Measurements from ENCODE around the gene SLC13A2. TPM values are rescaled to one million over a fixed set of nuclear protein-coding genes. Genes with fewer than 3 reads are reported as not detected.

SLC13A2 gene
- polyA plus RNA-seq, 3 donors from 2014 or later = not detected

- no peak for DNase-seq
- Mint-ChIP-seq H3K27me3 (ENCODE audit: low read depth in 3 of 3) (peaks cover 0 to 4% (median 4%) of the 10 kb centered on the region in 3 donors), H3K4me3 (no peak overlapping the region)
Measured at GRCh38 chr17:28475151-28475900, 1.9 kb downstream of the SLC13A2 start.

GRCh38 chr17:28476076-28476865 is 2.8 kb downstream of the SLC13A2 start:
- Mint-ChIP-seq H3K9me3 (no peaks in the 10 kb centered on the region), H3K27ac (no peak overlapping the region), H3K36me3 (no peaks in the 10 kb centered on the region), H3K4me3 (no peak overlapping the region), H3K4me1 (peaks cover 0 to 6% of the 10 kb centered on the region in 2 donors), H3K27me3 (ENCODE audit: low read depth in 3 of 3) (peaks cover 0 to 4% (median 1%) of the 10 kb centered on the region in 3 donors)
- DNase-seq = no peak

More at GRCh38 chr17:28475151-28475900, 1.9 kb downstream of the SLC13A2 start:
- no peaks in the 10 kb centered on the region for H3K9me3 Mint-ChIP-seq
- H3K27ac Mint-ChIP-seq = no peak overlapping the region
- peaks cover 0 to 6% of the 10 kb centered on the region in 2 donors for H3K4me1 Mint-ChIP-seq
- H3K36me3 Mint-ChIP-seq = no peaks in the 10 kb centered on the region

GRCh38 chr17:28477928-28478327 is 4.5 kb downstream of the SLC13A2 start:
- peaks cover 0 to 6% of the 10 kb centered on the region in 2 donors for H3K4me1 Mint-ChIP-seq
- H3K27me3 Mint-ChIP-seq (ENCODE audit: low read depth in 3 of 3) = peaks cover 0 to 4% (median 1%) of the 10 kb centered on the region in 3 donors
- no peaks in the 10 kb centered on the region for H3K36me3 Mint-ChIP-seq
- no peaks in the 10 kb centered on the region for H3K9me3 Mint-ChIP-seq
- no peak overlapping the region for H3K27ac Mint-ChIP-seq
- no peak overlapping the region for H3K4me3 Mint-ChIP-seq
- no peak for DNase-seq

GRCh38 chr17:28478712-28479615 is 5.5 kb downstream of the SLC13A2 start:
- Mint-ChIP-seq H3K4me1 (peaks cover 0 to 6% of the 10 kb centered on the region in 2 donors), H3K27ac (no peak overlapping the region), H3K27me3 (ENCODE audit: low read depth in 3 of 3) (peaks cover 0 to 4% (median under 1%) of the 10 kb centered on the region in 3 donors), H3K4me3 (no peak overlapping the region), H3K9me3 (no peaks in the 10 kb centered on the region), H3K36me3 (no peaks in the 10 kb centered on the region)
- DNase-seq = no peak

- Mint-ChIP-seq H3K27ac (no peak overlapping the region), H3K36me3 (no peaks in the 10 kb centered on the region), H3K27me3 (ENCODE audit: low read depth in 3 of 3) (peaks cover 0 to 4% (median 0%) of the 10 kb centered on the region in 3 donors), H3K9me3 (no peaks in the 10 kb centered on the region), H3K4me1 (peaks cover 0 to 4% of the 10 kb centered on the region in 2 donors), H3K4me3 (no peak overlapping the region)
- no peak for DNase-seq
Measured at GRCh38 chr17:28480278-28480677, 6.8 kb downstream of the SLC13A2 start.

GRCh38 chr17:28480799-28481571 is 7.5 kb downstream of the SLC13A2 start:
- H3K27me3 Mint-ChIP-seq (ENCODE audit: low read depth in 3 of 3) = peaks cover 0 to 4% (median 0%) of the 10 kb centered on the region in 3 donors
- no peaks in the 10 kb centered on the region for H3K36me3 Mint-ChIP-seq
- H3K4me3 Mint-ChIP-seq = no peak overlapping the region
- no peak overlapping the region for H3K27ac Mint-ChIP-seq
- H3K4me1 Mint-ChIP-seq = no peaks in the 10 kb centered on the region
- DNase-seq = no peak
- H3K9me3 Mint-ChIP-seq = no peaks in the 10 kb centered on the region

- peaks cover 0 to 5% (median 4%) of the 10 kb centered on the region in 3 donors for H3K27me3 Mint-ChIP-seq (ENCODE audit: low read depth in 3 of 3)
- no peaks in the 10 kb centered on the region for H3K9me3 Mint-ChIP-seq
- no peaks in the 10 kb centered on the region for H3K4me1 Mint-ChIP-seq
- no peak for DNase-seq
- no peaks in the 10 kb centered on the region for H3K36me3 Mint-ChIP-seq
- H3K27ac Mint-ChIP-seq = peak overlapping the region in 1 of 6 donors; percentile 0
- H3K4me3 Mint-ChIP-seq = no peak overlapping the region
Measured at GRCh38 chr17:28482551-28483199, 9.2 kb downstream of the SLC13A2 start.

GRCh38 chr17:28484296-28484695 is 10.9 kb downstream of the SLC13A2 start:
- DNase-seq = no peak
- Mint-ChIP-seq H3K4me1 (no peaks in the 10 kb centered on the region), H3K9me3 (no peaks in the 10 kb centered on the region), H3K27me3 (ENCODE audit: low read depth in 3 of 3) (peaks cover 0 to 4% (median 1%) of the 10 kb centered on the region in 3 donors), H3K36me3 (no peaks in the 10 kb centered on the region), H3K4me3 (no peak overlapping the region), H3K27ac (no peak overlapping the region)

GRCh38 chr17:28485049-28485448 is 11.6 kb downstream of the SLC13A2 start:
- Mint-ChIP-seq H3K4me3 (no peak overlapping the region), H3K27me3 (ENCODE audit: low read depth in 3 of 3) (peaks cover 0 to 4% (median 1%) of the 10 kb centered on the region in 3 donors), H3K27ac (no peak overlapping the region), H3K9me3 (no peaks in the 10 kb centered on the region), H3K4me1 (no peaks in the 10 kb centered on the region), H3K36me3 (no peaks in the 10 kb centered on the region)
- DNase-seq = no peak

- no peak for DNase-seq
- H3K9me3 Mint-ChIP-seq = no peaks in the 10 kb centered on the region
- no peak overlapping the region for H3K27ac Mint-ChIP-seq
- peaks cover 0 to 7% (median 3%) of the 10 kb centered on the region in 3 donors for H3K27me3 Mint-ChIP-seq (ENCODE audit: low read depth in 3 of 3)
- no peaks in the 10 kb centered on the region for H3K4me1 Mint-ChIP-seq
- no peak overlapping the region for H3K4me3 Mint-ChIP-seq
- no peaks in the 10 kb centered on the region for H3K36me3 Mint-ChIP-seq
Measured at GRCh38 chr17:28487881-28488532, 14.6 kb downstream of the SLC13A2 start.

GRCh38 chr17:28488533-28489276 is 15.3 kb downstream of the SLC13A2 start:
- H3K36me3 Mint-ChIP-seq = no peaks in the 10 kb centered on the region
- no peak overlapping the region for H3K27ac Mint-ChIP-seq
- no peak overlapping the region for H3K4me3 Mint-ChIP-seq
- no peak for DNase-seq
- no peaks in the 10 kb centered on the region for H3K9me3 Mint-ChIP-seq
- no peaks in the 10 kb centered on the region for H3K4me1 Mint-ChIP-seq
- H3K27me3 Mint-ChIP-seq (ENCODE audit: low read depth in 3 of 3) = peaks cover 0 to 8% (median 3%) of the 10 kb centered on the region in 3 donors

GRCh38 chr17:28491286-28491685 is 17.8 kb downstream of the SLC13A2 start:
- Mint-ChIP-seq H3K27me3 (ENCODE audit: low read depth in 3 of 3) (peaks cover 0 to 8% (median 3%) of the 10 kb centered on the region in 3 donors), H3K36me3 (no peaks in the 10 kb centered on the region), H3K9me3 (no peaks in the 10 kb centered on the region), H3K4me3 (no peak overlapping the region), H3K4me1 (no peaks in the 10 kb centered on the region), H3K27ac (no peak overlapping the region)
- DNase-seq = no peak

Measured in immature natural killer cell (primary cell).